Measurements from ENCODE around the gene MYDGF.
A peak's percentile ranks its signal among the peaks of the same experiment; 100 is the strongest.

MYDGF gene

DNA sequence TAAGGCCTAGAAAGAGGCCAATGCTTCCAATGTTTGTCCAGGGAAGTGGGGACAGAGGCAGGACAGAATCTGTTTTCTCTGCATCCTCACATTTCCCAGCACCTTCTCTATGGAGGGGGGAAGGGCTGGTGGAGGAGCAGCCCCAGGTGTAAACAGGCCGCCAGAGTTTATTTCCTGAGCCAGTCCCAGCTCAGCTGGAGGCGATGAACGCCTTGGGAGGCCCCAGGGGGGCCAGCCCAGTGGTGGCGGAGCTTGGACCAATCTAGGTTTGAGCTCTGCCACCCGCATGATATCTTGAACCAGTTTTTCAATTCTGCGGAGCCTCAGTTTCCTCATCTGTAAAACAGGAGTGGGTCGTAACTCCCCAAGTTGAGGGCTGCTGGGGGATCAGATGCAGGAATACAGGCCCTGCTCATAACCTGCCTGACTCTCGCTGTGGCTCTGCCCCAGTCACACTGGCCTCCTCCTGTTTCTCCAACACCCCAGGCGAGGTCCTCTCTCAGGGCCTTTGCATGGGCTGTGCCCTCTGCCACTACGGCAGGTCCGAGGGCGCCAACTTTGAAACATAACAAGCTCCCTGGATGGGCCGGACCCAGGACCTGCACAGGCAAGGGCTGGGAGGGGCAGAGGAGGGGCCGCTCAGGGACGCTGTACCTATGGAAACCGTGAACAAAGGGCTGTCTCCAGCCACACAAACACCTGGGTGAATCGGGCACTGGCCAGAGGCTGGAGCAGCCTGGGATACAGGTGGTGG, 29.7 kb downstream of the MYDGF start:
- no peak for DNase-seq

DNA sequence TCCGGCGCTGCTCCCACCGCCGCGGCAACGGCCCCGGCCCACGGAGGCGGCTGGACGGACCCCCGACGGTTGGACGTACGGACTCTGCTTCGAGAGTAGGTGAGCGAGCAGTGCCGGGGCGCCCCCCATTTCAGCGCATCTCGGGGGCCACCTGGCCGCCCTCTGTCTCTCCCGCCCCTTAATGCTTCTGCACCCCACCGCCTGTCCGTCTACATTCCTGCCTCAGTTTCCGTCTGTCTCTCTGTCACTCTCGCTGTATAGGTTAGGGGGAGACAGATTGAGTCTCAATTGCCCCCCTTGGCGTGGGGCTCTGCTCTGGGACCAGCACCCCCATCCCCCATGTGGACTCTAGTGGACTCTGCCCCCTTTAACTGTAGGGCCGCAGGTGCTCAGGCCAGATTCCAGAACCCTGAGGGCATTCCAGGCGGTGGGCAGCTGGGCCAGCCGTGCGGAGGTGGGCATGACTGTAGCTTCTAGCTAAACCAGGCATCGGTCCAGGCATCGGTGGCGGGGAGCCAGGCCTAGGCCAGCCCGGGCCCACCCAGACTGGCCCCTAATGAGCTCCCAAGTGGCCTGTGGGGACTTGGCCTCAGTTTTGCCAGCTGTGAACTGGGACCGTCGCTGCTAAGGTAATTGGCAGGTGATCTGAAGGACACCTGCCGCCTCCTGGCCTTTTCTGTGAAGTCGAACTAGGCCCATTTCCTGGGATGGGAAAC, 30.5 kb downstream of the MYDGF start:
- peak; percentile 61 for DNase-seq

DNA sequence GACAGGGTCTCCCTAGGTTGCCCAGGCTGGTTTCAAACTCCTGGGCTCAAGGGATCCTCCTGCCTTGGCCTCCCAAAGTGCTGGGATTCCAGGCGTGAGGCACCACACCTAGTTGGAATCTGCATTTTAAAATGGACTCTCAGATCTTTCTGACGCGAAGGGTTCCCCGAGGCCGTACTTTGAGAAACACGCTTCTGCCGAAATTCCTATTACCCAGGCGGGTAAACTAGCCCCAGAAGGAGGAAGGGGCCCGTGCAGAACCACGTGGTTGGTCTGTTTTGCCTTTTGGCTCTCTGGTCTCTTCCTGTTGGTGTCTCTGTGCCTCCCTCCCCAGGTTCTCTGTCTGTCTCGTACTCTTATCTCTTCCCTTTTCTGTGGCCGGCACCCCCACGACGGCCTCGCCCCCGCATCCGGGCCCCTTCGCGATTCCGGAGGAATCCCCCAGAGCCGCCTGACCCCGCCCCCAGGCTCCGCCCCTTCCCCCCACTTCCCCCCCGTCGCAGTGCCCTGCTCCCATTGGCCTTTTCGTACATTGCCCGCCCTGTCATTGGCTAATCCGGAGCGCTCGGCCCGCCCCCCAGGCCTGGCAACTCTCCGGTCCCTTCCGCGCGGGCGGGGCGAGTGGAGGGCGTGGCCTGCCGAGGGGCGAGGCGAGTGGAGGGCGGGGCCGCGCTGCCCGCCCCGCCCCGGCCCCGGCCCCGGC, 31.2 kb downstream of the MYDGF start, which contains the start of gene TNFAIP8L1:
TSS of gene TNFAIP8L1 (plus strand) at position 689 of the 703 bp plus-strand sequence. CDS start 12,354 bp downstream, outside the sequence.
- peak; percentile 97 for DNase-seq

DNA sequence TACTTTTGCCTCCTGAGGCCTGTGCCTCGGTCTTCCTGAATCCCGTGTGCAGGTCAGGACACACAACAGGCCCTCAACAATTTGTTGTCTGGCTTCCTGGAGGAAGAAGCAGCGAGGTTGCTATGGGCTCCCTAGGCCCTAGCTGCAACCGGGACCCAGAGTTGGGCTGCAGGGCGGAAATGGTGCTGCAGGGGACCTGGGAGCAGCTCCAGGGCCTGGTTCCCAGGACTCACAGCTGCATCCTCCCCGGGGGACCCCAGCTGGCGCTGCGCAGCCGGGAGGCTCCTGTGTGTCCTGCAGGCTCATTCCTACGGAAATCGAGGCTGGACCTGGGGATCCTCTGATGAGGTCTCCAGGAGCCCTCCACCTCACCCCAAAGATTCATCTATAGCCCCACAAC, 31.8 kb downstream of the MYDGF start:
- DNase-seq: peak; percentile 71

DNA sequence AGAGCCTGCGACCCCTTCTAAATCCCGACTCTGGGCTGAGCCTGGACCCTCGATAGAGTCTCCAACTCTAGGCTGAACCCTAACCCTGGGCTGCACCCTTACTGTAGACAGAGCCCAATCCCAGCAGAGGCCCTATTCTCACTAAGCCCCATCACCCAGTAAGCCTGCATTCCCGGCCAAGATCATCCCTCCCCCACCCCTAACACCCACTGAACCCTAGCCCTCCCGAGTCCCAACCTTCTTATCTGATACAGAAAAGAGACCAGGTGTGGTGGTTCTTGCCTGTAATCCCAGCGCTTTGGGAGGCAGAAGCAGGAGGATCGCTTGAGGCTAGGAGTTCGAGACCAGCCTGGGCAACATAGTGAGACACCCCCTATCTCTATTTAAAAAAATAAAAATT, 33.4 kb downstream of the MYDGF start:
- no peak for DNase-seq

DNA sequence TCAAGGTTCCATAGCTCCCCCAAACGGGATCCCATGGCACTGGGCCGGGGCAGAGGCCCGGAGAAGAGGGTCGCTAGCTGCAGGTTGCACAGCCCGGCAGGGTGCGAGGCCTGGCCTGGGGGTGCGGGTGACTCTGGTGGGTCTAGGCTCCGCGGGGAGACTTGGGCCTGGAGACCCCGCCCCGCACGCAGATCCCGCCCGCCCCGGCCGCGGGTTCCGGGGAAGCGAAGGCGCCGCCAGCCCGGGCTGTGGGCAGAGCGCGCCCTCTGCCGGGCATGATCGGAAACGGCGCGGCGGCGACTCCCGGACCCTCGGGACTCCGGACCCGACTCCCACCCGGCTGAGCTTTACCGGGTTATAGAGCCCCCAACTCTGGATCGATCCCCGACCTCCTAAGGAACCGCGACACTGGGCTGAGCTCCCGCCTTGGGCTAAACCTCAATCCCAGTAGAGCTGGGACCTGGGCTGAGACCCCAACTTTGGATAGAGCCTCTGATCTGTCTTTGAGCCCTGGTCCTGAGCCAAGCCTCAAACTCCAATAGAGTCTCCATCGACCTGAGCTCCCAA, 33.9 kb downstream of the MYDGF start:
- peak; percentile 82 for DNase-seq

DNA sequence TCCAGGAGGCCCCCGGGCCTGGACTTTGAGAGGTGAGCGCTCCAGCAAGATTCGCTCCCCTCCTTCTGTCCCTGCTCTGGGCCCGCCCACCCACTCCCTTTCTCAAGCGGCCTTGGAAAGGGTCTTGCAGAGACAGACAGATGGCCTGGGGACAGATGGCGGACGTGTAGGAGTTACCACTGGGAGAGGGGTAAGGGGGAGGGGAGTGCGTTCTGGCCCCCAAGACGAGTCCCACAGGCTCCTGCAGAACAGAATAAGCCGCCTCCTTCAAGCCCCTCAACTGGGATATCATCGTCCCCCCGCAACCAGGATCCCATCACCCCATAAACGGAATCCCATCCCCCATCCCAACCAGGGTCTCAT, 34.4 kb downstream of the MYDGF start:
- no peak for DNase-seq

DNA sequence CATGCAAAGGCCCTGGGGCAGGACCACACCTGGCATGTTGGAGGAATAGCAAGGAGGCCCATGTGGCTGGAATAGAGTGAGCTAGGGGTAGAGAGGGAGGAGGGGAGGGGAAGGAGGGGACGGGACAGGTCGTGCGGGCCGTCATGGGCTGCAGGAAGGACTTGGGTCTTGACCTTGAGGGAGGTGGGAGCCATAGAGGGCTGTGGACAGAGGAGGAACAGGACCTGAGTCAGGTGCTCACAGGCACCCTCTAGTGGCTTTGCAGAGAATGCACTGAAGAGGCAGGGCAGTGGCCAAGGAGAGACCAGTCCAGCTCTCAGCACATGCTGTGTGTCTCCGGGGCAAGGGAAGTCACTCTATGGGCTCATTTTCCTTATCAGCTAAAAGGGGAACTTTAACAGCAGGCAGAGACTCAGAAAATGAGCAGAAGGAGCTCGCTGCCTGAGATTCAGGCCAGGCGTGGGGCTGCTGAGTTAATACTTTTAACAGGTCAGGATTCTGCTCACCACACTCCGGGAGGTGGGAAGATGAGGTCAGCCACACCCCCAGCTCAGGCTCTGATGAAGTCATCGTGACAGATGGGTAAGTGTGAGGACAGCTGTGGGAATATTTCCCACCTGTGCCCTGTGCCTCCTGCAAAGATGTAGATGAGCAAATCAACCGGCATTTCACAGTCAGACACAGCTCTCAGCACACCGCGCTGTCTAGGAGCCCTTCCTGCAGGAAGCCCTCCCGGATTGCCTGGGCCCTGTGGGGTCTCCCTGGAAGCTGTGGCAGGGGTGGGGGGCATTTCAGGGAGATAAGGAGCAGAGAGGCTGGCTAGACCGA, 36.8 kb downstream of the MYDGF start:
- peak; percentile 62 for DNase-seq

DNA sequence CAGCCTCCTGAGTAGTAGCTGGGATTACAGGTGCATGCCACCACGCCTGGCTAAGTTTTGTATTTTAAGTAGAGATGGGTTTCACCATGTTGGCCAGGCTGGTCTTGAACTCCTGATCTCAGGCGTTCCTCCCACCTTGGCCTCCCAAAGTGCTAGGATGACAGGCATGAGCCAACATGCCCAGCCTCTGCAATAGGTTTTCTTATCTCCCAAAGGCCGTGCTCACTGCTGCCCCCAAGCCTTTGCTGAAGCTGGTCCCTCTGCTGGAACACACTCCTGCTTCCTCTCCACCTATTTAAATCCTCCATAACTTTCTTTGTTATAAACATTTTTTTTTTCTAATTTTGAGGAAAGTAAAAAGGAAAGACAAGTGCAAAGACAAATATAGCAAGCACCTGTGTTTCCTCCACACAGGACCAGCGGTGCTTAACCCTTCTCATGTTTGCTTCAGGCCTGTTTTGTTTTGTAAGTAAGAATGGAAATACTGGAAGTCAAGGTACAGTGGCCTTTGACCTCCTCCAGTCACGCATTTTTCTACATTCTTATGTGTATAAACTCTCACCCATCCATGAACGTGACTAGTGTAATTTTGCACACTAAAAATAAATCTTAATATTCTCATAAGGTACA, 45.3 kb downstream of the MYDGF start:
- DNase-seq: no peak

DNA sequence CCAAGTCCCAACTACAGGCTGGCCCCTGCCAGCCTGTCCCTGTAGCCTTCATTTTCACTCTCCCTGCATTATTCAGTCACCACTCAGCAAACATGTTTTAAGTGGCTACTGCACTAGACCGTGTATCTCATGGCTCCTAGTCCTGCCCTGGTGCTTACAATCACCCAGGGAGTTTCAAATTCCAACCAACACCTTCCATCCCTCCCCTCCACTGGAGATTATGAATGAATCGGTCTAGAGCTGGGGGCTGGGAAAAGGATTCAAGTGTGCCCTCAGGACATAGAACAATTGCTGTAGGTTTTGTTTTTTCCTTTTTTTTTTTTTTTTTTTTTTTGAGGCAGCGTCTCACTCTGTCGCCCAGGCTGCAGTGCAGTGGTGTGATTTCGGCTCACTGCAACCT, 45.8 kb downstream of the MYDGF start:
- no peak for DNase-seq

DNA sequence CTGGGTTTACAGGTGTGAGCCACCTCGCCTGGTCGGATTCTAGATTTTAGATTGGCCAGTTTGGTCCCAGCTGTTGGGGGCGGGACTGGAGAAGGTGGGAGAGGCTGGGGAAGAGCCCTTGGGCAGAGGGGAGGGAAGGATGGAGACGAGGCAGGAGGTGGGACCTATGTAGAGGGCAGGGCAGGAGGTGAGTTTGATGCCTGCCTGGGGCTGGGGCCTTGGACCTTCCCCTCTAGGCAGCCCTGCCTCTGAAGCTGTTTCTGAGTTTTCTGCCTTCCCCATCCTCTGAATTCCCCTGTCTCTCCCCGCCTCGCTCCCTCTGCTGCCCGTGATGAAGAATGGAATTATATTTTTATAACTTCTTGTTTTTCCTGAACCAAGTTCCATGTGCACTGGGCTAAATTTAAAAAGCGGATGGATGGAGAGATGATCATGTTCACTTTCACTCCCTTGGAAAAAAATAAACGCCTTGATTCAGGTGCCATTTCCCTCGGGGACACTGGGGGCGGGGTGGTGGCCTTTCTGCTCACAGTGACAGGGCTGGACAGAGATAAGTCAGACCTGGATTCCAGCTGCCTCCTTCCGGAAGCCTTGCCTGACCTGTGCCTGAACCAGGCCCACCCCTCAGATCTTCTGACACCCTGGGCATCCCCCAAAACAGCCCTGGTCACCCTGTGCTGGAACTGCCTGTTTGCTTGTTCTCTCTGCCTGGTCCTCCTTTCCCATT, 47.3 kb downstream of the MYDGF start:
- no peak for DNase-seq

DNA sequence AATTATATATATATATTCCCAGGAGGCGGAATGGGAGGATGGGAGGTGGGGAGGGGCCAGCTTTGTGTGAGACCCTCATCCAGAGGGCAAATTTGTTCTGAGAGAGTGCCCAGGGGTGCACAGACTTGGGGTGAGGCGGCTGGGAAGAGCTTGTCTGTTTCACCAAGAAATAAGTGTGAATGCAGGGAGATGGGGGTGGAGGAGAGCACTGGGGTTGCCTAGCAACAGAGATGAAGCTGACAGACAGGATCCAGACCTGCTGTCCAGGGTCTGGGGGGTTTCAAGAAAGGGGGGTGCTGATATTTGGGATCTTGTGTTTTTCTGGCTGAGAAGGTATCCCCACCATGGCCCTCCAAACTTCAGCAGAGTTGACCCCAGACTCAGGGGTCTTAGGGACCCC, 49.5 kb downstream of the MYDGF start:
- no peak for DNase-seq

DNA sequence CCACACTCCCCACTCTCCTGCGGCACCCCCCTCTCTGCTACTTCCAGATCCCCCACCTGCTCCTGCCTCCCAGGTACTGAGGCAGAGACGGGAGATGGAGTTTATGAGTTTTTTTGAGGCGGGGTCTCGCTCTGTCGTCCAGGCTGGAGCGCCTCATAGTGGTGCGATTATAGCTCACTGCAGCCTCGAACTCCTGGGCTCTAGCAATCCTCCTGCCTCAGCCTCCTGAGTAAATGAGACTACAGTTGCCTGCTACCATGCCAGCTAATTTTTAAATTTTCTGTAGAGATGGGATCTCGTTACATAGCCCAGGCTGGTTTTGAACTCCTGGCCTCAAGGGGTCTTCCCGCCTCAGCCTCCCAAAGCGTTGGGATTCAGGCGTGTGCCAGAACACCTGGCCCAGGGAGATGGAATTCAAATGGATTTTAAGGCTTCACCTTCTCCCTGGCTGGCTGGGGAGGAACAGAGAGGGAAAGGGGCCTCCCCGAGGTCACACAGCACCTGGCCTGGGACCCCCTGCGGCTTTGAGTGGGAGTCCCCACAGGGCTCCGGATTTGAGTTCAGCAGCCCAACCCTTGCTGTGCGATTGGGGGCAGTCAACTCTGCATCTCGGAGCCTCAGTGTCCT, 50.4 kb downstream of the MYDGF start:
- no peak for DNase-seq

DNA sequence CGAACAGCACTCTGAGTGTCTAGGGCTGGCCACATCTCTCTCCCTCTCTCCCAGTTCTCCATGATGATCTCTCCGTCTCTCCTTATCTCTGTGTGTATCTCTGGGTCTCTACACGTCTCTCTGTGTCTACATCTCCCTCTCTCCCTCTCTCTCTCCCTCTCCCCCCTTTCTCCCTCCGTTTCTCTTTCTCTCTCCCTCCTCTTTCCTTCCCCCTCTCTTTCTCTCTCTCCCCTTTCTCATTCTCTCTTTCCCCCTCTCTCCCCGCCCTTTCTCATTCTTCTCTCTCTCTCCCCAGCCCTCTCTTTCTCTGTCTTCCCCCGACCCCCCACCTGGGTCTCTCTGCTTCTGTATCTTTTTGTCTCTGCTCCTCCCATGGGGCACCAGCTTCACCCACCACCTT, 52.1 kb downstream of the MYDGF start:
- DNase-seq: no peak

DNA sequence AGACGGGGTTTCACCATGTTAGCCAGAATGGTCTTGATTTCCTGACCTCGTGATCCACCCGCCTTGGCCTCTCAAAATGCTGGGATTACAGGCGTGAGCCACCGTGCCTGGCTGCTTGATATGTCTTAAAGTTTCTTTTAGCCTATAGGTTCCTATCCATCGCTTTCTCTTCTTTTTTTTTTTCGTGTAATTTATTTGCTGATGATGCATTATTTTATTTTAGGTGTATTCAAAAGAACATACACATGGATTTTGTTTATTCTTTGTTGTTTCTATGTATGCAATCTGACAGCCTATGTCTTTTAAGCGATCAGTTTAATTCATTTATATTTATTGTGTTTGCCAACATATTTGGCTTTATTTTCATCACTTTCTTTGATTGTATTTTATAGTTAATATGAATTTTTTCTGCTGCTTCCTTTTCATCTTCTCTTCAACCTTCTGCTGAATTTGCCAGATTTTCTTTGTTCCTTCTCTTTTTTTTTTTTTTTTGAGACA, 56.8 kb downstream of the MYDGF start:
- DNase-seq: no peak

DNA sequence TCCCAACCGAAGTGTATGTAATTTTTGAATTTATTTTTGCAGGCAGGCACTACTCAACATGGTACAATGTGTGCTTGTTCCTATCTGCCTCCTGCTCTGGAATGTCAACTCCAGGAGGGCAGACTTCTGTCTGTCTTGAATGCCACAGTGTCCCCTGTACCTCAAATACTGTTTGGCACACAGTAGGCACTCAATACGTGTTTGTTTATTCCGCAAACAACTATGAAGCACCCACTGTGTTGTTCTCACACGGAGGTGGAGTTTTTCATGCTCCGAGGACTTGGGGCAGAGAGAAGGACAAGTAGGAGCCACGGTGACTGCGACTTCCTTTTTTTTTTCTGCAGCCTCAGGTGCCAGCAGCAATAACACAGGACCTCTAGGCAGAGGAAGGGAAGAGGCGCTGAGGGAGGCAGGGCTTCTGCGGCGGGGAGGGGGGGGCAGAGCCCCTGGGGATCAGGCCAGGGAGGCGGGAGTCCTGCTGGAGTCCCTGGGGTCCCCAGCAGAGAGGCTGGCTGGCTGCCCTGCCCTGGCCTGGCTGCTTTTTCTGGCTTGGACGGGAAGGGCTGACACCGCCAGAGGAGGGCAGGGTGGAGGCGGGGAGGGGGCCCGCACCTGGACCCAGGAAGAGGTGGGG, 60.1 kb downstream of the MYDGF start:
- no peak for DNase-seq
